HG03342 (cell line): ENCODE measurements around the gene CDPF1.
"Not testable (repeated sequence)": the region's sequence is repeated elsewhere in the genome, so short reads cannot be mapped to it uniquely, and the experiment has no call there.

ENCODE experiments used
- ATAC-seq: cut with Tn5 transposase; IDR thresholded peaks from one replicate; pipeline ENCODE4 v1.9.1; 2021; ENCODE audit warnings: mild to moderate bottlenecking, moderate library complexity; ENCODE audit not compliant: unreplicated experiment

Gene CDPF1

GRCh38 chr22:46226577-46226976, 23.5 kb downstream of the CDPF1 start:
- no peak for ATAC-seq

- no peak for ATAC-seq
Observed at GRCh38 chr22:46225631-46226030, 24.5 kb downstream of the CDPF1 start.

- ATAC-seq, result no peak
Observed at GRCh38 chr22:46224898-46225290, 25.2 kb downstream of the CDPF1 start.

- ATAC-seq, result no peak
Observed at GRCh38 chr22:46224044-46224897, 25.8 kb downstream of the CDPF1 start.

GRCh38 chr22:46220921-46221320, 29.2 kb downstream of the CDPF1 start:
- ATAC-seq, result no peak

GRCh38 chr22:46219636-46220035, 30.5 kb downstream of the CDPF1 start:
- no peak for ATAC-seq

GRCh38 chr22:46214616-46215015, 35.5 kb downstream of the CDPF1 start:
- ATAC-seq, result no peak

- ATAC-seq, result no peak
Observed at GRCh38 chr22:46214149-46214548, 35.9 kb downstream of the CDPF1 start.

- no peak for ATAC-seq
Observed at GRCh38 chr22:46213052-46213451, 37.0 kb downstream of the CDPF1 start.

GRCh38 chr22:46212195-46212594, 37.9 kb downstream of the CDPF1 start:
- no peak for ATAC-seq

GRCh38 chr22:46209262-46209661, 40.8 kb downstream of the CDPF1 start:
- no peak for ATAC-seq

GRCh38 chr22:46203601-46203980, 46.5 kb downstream of the CDPF1 start:
- no peak for ATAC-seq

GRCh38 chr22:46202897-46203600, 47.0 kb downstream of the CDPF1 start:
- ATAC-seq, result no peak

- ATAC-seq, result no peak
Observed at GRCh38 chr22:46201059-46201757, 48.9 kb downstream of the CDPF1 start.

- ATAC-seq, result not testable (repeated sequence)
Observed at GRCh38 chr22:46198806-46199205, 51.3 kb downstream of the CDPF1 start.

GRCh38 chr22:46198274-46198673, 51.8 kb downstream of the CDPF1 start:
- ATAC-seq, result no peak

- ATAC-seq, result no peak
Observed at GRCh38 chr22:46196278-46196677, 53.8 kb downstream of the CDPF1 start.

- no peak for ATAC-seq
Observed at GRCh38 chr22:46195487-46196165, 54.5 kb downstream of the CDPF1 start.
